Ishikawa (cell line): Measurements from ENCODE around the gene CNGA3.

ENCODE experiments used
- CEBPB ChIP-seq: IDR thresholded peaks from 2 replicates; pipeline ENCODE4 v1.6.1; 2012
- CREB1 ChIP-seq: IDR thresholded peaks from 2 replicates; pipeline ENCODE4 v1.6.1; 2012; ENCODE audit warnings: low read depth
- EGR1 ChIP-seq: IDR thresholded peaks from 2 replicates; pipeline ENCODE4 v1.6.1; 2012
- EP300 ChIP-seq: IDR thresholded peaks from 2 replicates; pipeline ENCODE4 v1.6.1; 2012; ENCODE audit warnings: borderline replicate concordance
- FOXM1 ChIP-seq: IDR thresholded peaks from 2 replicates; pipeline ENCODE4 v1.6.1; 2012; ENCODE audit warnings: low read depth, borderline replicate concordance
- RAD21 ChIP-seq: IDR thresholded peaks from 2 replicates; pipeline ENCODE4 v1.6.1; 2012; ENCODE audit warnings: low read depth
- REST ChIP-seq: IDR thresholded peaks from 2 replicates; pipeline ENCODE4 v1.6.1; 2012; ENCODE audit warnings: low read depth, mild to moderate bottlenecking
- TAF1 ChIP-seq: IDR thresholded peaks from 2 replicates; pipeline ENCODE4 v1.6.1; 2012; ENCODE audit warnings: low read depth, mild to moderate bottlenecking
- TCF12 ChIP-seq: IDR thresholded peaks from 2 replicates; pipeline ENCODE4 v1.6.1; 2012; ENCODE audit warnings: low read depth
- TEAD4 ChIP-seq: IDR thresholded peaks from 2 replicates; pipeline ENCODE4 v1.6.1; 2012
- USF1 ChIP-seq: IDR thresholded peaks from 2 replicates; pipeline ENCODE4 v1.6.1; 2012
- YY1 ChIP-seq: IDR thresholded peaks from 2 replicates; pipeline ENCODE4 v1.6.1; 2012; ENCODE audit warnings: low read depth
- ZBTB7A ChIP-seq: IDR thresholded peaks from 2 replicates; pipeline ENCODE4 v1.6.1; 2012; ENCODE audit warnings: low read depth

DNA sequence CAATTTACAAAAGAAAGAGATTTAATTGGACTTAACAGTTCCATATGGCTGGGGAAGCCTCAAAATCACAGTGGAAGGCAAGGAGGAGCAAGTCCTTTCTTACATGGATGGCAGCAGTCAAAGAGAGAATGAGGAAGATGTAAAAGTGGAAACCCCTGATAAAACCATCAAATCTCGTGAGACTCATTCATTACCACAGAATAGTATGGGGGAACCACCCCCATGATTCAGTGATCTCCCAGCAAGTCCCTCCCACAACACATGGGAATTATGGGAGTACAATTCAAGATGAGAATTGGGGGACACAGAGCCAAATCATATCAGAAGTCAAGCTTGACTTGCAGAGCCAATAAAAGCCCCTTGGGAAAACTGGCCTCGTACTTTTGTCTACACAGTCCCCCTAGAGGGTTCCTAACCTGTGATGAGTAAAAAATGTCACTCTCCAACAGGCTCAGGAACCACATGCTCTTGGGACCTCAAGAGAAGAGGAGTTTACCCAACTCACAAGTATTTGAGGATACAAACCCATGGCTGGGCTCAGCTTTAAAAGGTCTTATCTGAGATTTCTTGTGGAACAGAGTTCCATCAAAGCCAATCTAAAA lies 87.2 kb downstream of the CNGA3 start:
- no peak for TF ChIP-seq YY1
- no peak for TF ChIP-seq USF1
- TF ChIP-seq CREB1: no peak
- no peak for TF ChIP-seq EP300
- TF ChIP-seq TEAD4: no peak
- no peak for TF ChIP-seq TCF12
- no peak for TF ChIP-seq REST
- TF ChIP-seq EGR1: no peak
- no peak for TF ChIP-seq RAD21
- TF ChIP-seq CEBPB: no peak
- no peak for TF ChIP-seq TAF1
- no peak for TF ChIP-seq ZBTB7A
- no peak for TF ChIP-seq FOXM1
